HEK293T (cell line): Measurements from ENCODE around the gene C1QTNF3.

Source experiments
- ARNT ChIP-seq: fragments of 450-650 bp; IDR thresholded peaks from 2 replicates; pipeline ENCODE4 v1.6.1; 2017; ENCODE audit warnings: mild to moderate bottlenecking
- BHLHE40 ChIP-seq: fragments of 450-650 bp; IDR thresholded peaks from 2 replicates; pipeline ENCODE4 v1.6.1; 2016; ENCODE audit warnings: mild to moderate bottlenecking, moderate library complexity, borderline replicate concordance
- ELF4 ChIP-seq: fragments of 450-650 bp; IDR thresholded peaks from 2 replicates; pipeline ENCODE4 v1.6.1; 2017; ENCODE audit warnings: antibody characterized with exemption
- FOXA1 ChIP-seq: fragments of 450-650 bp; IDR thresholded peaks from 2 replicates; pipeline ENCODE4 v1.6.1; 2016; ENCODE audit warnings: mild to moderate bottlenecking
- FOXK2 ChIP-seq: fragments of 450-650 bp; IDR thresholded peaks from 2 replicates; pipeline ENCODE4 v1.6.1; 2016; ENCODE audit warnings: mild to moderate bottlenecking
- FOXM1 ChIP-seq: fragments of 450-650 bp; IDR thresholded peaks from 2 replicates; pipeline ENCODE4 v1.6.1; 2017; ENCODE audit warnings: mild to moderate bottlenecking, borderline replicate concordance
- HDGF ChIP-seq: fragments of 450-650 bp; IDR thresholded peaks from 2 replicates; pipeline ENCODE4 v1.6.1; 2017; ENCODE audit warnings: antibody characterized with exemption, borderline replicate concordance
- LEF1 ChIP-seq: fragments of 450-650 bp; IDR thresholded peaks from 2 replicates; pipeline ENCODE4 v1.6.1; 2017; ENCODE audit warnings: mild to moderate bottlenecking, borderline replicate concordance
- NFRKB ChIP-seq: fragments of 450-650 bp; IDR thresholded peaks from 2 replicates; pipeline ENCODE4 v1.6.1; 2016; ENCODE audit warnings: mild to moderate bottlenecking, moderate library complexity
- PKNOX1 ChIP-seq: fragments of 450-650 bp; IDR thresholded peaks from 2 replicates; pipeline ENCODE4 v1.6.1; 2016
- SP1 ChIP-seq: fragments of 450-650 bp; IDR thresholded peaks from 2 replicates; pipeline ENCODE4 v1.6.1; 2017
- SUZ12 ChIP-seq: fragments of 450-650 bp; IDR thresholded peaks from 2 replicates; pipeline ENCODE4 v1.6.1; 2016; ENCODE audit warnings: mild to moderate bottlenecking
- TARDBP ChIP-seq: fragments of 450-650 bp; IDR thresholded peaks from 2 replicates; pipeline ENCODE4 v1.6.1; 2016
- ZNF384 ChIP-seq: fragments of 450-650 bp; IDR thresholded peaks from 2 replicates; pipeline ENCODE4 v1.6.1; 2016

DNA sequence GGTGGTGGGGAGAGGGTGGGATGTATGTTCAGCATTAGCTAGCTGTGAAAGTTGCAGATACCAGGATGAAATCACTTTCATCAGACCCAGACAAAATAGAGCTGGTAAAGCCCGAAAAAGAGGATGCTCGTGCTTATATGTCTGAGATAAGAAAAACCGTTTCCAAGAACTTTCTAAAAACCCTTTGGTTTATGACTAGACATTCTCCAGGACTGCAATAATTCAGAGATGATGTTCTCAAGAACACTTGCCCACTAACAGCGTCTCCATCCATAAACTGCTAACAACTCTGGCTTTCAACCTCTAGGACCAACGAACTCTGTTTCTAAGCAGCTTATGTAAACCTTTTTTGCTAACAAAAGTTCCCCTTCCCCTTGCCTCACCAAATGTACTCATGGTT is 26.8 kb downstream of the C1QTNF3 start:
- TF ChIP-seq BHLHE40 (no peak), SP1 (no peak), FOXM1 (no peak), TARDBP (no peak), ARNT (no peak), FOXK2 (no peak), HDGF (no peak), FOXA1 (no peak), PKNOX1 (no peak), ZNF384 (no peak), ELF4 (no peak), NFRKB (no peak), LEF1 (no peak), SUZ12 (no peak)
